Measurements from ENCODE around the gene LAMA5. TPM values are rescaled to one million over a fixed set of nuclear protein-coding genes. Genes with fewer than 3 reads are reported as not detected.

Gene LAMA5
- polyA plus RNA-seq, 1 of the 3 experiments (the other 2 are of a cell fraction): 27.2 TPM

DNA sequence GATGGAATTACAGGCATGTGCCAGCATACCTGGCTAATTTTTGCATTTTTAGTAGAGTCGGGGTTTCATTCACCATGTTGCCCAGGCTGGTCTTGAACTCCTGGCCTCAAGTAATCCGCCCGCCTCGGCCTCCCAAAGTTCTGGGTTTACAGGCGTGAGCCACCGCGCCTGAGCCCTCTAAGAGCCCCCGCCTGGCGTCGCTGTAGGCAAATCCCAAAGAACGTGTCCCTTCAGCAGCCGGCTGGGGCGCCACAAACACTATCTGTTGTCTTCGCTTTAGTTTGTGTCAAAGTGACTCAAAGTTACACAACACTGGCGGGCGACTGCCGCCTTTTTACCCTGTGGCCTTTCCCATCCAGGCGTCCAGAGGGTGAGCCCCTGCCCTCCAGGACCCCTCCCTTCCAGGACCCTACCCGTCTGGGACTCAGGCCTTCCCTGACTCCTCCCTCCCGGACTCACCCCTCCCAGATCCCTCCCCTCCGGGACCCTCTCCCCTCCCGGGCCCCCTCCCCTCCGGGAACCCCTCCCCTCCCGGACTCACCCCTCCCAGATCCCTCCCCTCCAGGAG, 65.3 kb downstream of the LAMA5 start (continued):
- TF ChIP-seq, protein P1, sequence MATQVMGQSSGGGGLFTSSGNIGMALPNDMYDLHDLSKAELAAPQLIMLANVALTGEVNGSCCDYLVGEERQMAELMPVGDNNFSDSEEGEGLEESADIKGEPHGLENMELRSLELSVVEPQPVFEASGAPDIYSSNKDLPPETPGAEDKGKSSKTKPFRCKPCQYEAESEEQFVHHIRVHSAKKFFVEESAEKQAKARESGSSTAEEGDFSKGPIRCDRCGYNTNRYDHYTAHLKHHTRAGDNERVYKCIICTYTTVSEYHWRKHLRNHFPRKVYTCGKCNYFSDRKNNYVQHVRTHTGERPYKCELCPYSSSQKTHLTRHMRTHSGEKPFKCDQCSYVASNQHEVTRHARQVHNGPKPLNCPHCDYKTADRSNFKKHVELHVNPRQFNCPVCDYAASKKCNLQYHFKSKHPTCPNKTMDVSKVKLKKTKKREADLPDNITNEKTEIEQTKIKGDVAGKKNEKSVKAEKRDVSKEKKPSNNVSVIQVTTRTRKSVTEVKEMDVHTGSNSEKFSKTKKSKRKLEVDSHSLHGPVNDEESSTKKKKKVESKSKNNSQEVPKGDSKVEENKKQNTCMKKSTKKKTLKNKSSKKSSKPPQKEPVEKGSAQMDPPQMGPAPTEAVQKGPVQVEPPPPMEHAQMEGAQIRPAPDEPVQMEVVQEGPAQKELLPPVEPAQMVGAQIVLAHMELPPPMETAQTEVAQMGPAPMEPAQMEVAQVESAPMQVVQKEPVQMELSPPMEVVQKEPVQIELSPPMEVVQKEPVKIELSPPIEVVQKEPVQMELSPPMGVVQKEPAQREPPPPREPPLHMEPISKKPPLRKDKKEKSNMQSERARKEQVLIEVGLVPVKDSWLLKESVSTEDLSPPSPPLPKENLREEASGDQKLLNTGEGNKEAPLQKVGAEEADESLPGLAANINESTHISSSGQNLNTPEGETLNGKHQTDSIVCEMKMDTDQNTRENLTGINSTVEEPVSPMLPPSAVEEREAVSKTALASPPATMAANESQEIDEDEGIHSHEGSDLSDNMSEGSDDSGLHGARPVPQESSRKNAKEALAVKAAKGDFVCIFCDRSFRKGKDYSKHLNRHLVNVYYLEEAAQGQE (IDR thresholded peaks at IDR 0.05; ENCODE audit: low read depth, low read length): 0 out of 2 replicates have a peak, but pooled peaks have one; percentile 44
- no peak for TF ChIP-seq CHD2 (IDR thresholded peaks at IDR 0.05; ENCODE audit: low read length, partially characterized antibody)
- TF ChIP-seq, protein P2, sequence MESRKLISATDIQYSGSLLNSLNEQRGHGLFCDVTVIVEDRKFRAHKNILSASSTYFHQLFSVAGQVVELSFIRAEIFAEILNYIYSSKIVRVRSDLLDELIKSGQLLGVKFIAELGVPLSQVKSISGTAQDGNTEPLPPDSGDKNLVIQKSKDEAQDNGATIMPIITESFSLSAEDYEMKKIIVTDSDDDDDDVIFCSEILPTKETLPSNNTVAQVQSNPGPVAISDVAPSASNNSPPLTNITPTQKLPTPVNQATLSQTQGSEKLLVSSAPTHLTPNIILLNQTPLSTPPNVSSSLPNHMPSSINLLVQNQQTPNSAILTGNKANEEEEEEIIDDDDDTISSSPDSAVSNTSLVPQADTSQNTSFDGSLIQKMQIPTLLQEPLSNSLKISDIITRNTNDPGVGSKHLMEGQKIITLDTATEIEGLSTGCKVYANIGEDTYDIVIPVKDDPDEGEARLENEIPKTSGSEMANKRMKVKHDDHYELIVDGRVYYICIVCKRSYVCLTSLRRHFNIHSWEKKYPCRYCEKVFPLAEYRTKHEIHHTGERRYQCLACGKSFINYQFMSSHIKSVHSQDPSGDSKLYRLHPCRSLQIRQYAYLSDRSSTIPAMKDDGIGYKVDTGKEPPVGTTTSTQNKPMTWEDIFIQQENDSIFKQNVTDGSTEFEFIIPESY (IDR thresholded peaks at IDR 0.05; ENCODE audit: borderline replicate concordance, low read depth): no peak
- TF ChIP-seq FOXM1 (IDR thresholded peaks at IDR 0.05; ENCODE audit: low read depth): no peak
- no peak for TF ChIP-seq FOSL2 (IDR thresholded peaks at IDR 0.05; ENCODE audit: borderline replicate concordance, low read depth)
- TF ChIP-seq, protein P3, sequence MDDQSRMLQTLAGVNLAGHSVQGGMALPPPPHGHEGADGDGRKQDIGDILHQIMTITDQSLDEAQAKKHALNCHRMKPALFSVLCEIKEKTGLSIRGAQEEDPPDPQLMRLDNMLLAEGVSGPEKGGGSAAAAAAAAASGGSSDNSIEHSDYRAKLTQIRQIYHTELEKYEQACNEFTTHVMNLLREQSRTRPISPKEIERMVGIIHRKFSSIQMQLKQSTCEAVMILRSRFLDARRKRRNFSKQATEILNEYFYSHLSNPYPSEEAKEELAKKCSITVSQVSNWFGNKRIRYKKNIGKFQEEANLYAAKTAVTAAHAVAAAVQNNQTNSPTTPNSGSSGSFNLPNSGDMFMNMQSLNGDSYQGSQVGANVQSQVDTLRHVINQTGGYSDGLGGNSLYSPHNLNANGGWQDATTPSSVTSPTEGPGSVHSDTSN (IDR thresholded peaks at IDR 0.05): peak; percentile 45
- TF ChIP-seq POLR2AphosphoS5 (IDR thresholded peaks at IDR 0.05; ENCODE audit: low read depth, low read length): 0 out of 2 replicates have a peak, but pooled peaks have one; percentile 9
- TF ChIP-seq ELF1 (IDR thresholded peaks at IDR 0.05): no peak
- TF ChIP-seq, protein P4, sequence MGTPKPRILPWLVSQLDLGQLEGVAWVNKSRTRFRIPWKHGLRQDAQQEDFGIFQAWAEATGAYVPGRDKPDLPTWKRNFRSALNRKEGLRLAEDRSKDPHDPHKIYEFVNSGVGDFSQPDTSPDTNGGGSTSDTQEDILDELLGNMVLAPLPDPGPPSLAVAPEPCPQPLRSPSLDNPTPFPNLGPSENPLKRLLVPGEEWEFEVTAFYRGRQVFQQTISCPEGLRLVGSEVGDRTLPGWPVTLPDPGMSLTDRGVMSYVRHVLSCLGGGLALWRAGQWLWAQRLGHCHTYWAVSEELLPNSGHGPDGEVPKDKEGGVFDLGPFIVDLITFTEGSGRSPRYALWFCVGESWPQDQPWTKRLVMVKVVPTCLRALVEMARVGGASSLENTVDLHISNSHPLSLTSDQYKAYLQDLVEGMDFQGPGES (IDR thresholded peaks at IDR 0.05; ENCODE audit: low read depth, low read length): no peak
- TF ChIP-seq, protein P5, sequence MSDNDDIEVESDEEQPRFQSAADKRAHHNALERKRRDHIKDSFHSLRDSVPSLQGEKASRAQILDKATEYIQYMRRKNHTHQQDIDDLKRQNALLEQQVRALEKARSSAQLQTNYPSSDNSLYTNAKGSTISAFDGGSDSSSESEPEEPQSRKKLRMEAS (IDR thresholded peaks at IDR 0.05; ENCODE audit: low read depth): peak; percentile 68
- no peak for TF ChIP-seq GABPA (IDR thresholded peaks at IDR 0.05; ENCODE audit: low read depth)
